ENCODE measurements around the gene MLLT1.

MLLT1 gene

GRCh38 chr19:6233056-6233826 lies 46.5 kb downstream of the MLLT1 start:
- no peak for DNase-seq (ENCODE audit: low spot score)
- no peak for TF ChIP-seq CTCF (IDR thresholded peaks at IDR 0.05; ENCODE audit: extremely low read depth, missing control alignments)

GRCh38 chr19:6232601-6233055 lies 47.1 kb downstream of the MLLT1 start:
- TF ChIP-seq CTCF (IDR thresholded peaks at IDR 0.05; ENCODE audit: extremely low read depth, missing control alignments), result no peak
- DNase-seq (ENCODE audit: low spot score), result no peak

- no peak for DNase-seq (ENCODE audit: low spot score)
- TF ChIP-seq CTCF (IDR thresholded peaks at IDR 0.05; ENCODE audit: extremely low read depth, missing control alignments), result no peak
Observed at GRCh38 chr19:6230991-6231448, 48.8 kb downstream of the MLLT1 start.

- no peak for DNase-seq (ENCODE audit: low spot score)
- TF ChIP-seq CTCF (IDR thresholded peaks at IDR 0.05; ENCODE audit: extremely low read depth, missing control alignments), result no peak
Observed at GRCh38 chr19:6229951-6230712, 49.6 kb downstream of the MLLT1 start.

- no peak for DNase-seq (ENCODE audit: low spot score)
- no peak for TF ChIP-seq CTCF (IDR thresholded peaks at IDR 0.05; ENCODE audit: extremely low read depth, missing control alignments)
Observed at GRCh38 chr19:6229216-6229913, 50.4 kb downstream of the MLLT1 start.

GRCh38 chr19:6228551-6229215 lies 51.1 kb downstream of the MLLT1 start:
- TF ChIP-seq CTCF (IDR thresholded peaks at IDR 0.05; ENCODE audit: extremely low read depth, missing control alignments), result no peak
- DNase-seq (ENCODE audit: low spot score), result no peak
